ENCODE measurements around the gene NEGR1.

NEGR1 gene

DNA sequence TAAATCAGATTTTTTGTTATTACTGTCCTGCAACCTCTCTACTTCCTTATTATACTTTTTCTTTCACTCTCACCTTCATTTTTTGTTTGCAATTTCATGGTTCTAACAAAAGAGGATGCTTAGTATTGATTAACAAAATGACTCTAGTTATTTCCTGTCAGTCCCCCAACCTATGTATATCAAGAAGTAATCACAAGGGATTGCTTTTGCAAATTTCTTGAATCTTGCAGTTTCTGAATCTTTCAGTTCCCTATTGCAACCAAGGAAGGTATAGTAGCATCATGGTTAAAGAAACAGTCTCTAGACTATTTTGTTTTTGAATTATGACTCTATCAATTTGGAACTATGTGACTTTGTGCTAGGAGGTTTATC, 446.9 kb downstream of the NEGR1 start:
- no peak for DNase-seq

DNA sequence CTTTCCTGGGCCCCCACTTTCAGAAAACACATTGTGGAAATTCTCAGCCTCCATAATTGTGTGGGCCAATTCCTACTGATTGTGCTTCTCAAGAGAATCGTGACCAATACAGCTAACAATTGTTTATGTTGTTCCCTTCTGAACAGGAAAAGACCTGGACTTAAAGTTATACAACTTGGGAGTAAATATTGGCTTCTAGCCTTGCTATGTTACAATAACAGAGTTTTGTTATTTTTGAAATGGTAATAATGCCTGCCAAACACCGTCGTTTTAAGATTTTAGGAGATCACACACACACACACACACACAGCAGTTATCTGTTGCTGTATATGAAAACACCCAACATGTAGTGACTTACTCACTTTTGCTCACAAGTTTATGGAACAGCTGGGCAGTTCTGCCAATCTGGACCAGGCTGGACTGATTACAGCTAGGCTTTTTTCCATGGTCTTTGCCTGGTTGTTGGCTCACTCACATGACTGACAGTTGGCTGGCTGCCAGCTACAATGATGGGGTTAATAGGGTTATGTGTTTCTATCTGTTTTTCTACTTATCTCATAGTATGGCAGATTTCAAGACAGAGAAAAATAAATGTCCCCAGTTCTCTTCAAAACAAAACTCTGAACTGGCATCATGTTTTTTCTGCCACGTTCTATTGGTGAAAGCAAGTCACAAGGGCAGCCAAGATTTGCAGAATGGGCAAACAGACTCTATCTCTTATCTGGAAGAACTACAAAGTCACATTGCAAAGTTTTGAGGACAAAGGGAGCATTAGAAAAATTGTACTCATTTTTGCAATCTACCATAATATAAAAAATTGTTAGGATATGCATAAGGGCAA, 447.5 kb downstream of the NEGR1 start:
- no peak for DNase-seq

DNA sequence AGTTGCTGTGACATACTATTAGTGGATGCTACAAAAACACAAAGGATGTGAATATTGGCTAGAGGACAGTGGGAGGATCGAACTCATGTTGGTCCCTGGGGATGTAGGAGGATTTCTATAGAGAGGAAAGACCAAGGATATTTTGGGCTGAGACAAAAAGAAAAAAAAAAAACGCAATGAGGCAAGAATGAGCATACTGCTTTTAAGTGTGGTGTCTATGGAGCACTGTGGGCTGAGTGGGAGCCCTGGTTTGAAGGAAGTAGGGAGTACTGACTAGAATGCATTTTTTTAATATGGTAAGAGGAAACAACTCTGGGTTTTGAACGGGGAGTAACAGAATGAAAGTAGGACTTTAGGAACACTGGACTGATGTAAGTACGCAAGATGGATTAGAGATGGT, 450.7 kb downstream of the NEGR1 start:
- DNase-seq = no peak

DNA sequence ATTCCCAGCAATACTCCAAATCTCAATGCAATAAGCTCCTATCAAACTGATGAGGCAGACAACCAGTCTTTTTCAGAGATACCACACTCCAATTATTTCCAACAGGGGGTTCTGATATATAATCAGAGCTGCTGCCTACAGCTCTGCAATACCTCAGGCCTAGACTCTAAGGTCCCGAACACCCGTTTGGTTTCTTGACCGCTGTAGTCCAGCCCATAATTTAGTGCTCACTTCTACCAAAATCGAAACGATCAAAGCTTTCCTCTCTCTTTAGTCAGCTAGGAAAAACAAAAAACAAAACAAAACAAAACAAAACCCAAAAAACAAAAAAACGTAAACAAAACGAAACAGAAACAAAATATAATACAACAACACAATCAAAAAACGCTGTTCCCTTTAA, 453.0 kb downstream of the NEGR1 start:
- DNase-seq = no peak

DNA sequence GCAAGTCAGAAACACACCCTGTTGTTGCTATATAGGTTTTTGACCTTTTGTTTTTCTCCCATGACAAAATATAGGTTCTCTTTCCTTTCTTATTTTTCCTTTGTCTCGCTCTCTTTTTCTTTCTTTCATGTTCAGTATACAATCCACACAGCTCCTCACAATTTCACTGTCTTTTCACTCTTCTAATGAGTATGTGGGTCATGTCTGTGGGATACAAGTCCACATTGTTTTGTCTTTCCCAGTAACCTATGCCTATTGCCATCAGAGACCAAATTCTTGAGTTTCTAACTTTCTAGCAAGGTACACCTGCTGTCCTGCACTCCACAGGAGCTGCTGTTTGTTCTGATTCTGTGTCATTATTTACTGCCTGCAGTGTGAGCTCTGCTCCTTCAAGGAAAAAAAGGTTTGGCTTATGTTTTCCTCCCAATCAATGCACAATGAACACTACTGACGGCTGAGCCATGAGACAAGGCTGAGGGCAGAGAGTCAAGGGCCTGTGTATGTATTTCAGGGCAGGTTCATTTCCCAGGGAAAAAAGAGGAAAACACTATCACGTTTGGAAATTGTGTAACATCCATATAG, 453.8 kb downstream of the NEGR1 start:
- DNase-seq = peak; percentile 24

DNA sequence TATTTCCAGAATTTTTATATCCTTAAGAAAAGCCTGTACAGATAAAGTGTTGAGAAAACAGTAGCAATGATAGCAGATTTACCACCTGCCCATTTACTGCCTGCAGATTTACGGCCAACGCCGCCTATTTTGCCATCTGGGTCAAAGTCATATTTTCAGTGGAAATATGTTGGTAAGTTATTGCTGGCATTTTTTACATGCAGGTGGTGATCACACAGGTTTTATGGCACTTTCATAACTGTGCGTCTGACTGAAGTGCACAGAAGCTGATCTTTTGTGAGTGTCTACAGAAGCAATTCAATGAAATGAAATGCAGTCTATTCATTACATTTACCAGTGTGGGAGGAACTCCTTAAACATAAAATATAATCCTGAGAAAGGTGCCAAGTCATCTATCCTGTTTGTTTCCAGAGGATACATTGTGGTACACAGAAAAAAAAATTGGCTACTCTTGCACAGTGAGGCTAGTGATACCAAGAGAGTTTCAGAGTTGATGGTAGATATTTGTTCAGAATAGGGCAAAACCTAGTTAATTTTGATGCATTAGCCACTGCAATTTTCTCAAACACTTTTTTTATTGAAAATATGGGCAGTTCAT, 458.5 kb downstream of the NEGR1 start:
- DNase-seq = no peak

DNA sequence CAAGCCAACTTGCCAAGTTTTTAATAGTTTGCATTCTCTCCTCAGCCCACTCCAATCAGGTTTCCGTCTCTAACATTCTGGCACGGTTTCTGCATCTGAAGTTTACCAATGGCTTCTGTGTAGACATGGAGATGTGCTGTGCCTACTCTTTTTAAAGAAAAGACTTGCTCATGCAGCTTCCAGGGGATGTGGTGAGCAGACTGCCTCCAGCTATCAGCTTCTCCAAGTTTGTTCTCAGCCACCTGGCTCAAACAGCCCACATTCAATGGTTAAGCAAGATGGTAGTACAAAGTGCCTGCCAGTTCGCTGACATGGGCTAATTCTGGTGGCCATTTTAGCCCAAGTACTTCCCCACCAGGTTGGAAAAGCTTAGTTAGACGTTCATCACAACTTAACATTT, 465.3 kb downstream of the NEGR1 start:
- no peak for DNase-seq

DNA sequence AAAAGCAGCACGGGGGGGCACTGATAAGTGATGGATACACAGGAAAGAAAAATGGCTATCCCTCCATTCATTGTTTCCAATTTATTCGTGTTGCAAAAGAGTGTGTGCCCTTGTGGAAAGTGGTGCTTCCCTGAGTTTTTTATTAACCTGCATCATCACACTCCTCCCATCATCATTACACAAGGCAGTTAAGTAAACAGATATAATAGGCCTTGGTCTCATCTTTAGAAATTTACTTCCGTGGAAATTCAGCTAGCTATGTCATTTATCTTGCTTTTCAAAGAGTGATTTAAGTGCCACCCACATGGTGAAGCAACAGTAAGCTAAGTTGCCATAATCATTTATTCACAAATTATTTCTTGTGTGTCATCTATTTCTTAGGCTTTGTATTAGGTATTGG, 473.3 kb downstream of the NEGR1 start:
- DNase-seq = no peak

DNA sequence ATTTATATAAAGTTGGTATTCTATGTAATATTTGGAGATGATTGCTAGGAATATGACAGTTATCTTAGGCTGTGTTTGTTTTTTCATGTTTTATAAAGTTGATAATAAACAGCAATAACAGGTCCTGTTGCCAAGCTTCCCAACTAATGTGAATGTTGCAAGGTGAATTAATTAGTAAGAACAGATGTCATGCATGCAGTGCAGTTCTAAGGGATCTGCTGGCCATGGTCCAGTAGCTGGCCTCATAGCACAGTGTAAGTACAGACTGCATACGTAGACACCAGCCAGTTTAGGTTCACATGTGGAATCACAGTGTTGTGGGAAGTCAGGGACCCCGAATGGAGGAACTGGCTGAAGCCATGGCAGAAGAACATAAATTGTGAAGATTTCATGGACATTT, 478.2 kb downstream of the NEGR1 start:
- no peak for DNase-seq

DNA sequence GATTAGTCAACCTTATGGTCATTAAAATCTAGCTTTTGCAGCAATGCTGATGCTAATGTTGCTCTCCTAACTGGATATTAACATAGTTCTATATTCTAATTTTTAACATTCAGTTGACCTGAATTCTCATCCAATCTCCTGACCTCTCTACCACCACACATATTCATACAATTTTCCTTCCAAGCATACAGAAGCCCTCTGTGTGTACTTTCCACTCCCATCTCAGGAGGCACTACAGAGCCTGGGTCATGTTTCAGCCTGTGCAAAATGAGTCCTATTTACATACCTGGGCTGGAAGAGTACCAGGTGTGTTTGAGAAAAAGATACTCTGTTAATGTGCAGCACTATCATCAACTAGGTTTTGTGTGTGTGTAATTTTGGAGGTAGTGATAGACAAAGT, 486.3 kb downstream of the NEGR1 start:
- DNase-seq = no peak

DNA sequence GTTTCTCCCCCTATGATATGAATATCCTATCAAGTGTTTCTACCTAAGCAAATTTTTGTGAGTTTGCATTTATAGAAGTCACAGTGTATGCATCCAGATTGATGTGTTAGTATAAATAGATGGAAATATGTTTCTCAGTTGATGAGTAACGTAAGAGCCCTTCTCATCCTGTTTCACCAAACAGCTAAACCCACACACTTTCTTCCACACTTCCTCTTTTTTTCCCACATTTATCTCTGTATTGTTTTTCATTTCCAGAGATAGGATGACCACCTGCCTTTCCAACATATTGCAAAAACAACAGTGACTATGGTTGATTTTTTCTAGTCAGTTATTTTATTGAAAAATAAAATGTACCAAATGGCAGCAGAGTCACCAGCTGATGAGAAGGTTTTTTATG, 490.1 kb downstream of the NEGR1 start:
- no peak for DNase-seq

DNA sequence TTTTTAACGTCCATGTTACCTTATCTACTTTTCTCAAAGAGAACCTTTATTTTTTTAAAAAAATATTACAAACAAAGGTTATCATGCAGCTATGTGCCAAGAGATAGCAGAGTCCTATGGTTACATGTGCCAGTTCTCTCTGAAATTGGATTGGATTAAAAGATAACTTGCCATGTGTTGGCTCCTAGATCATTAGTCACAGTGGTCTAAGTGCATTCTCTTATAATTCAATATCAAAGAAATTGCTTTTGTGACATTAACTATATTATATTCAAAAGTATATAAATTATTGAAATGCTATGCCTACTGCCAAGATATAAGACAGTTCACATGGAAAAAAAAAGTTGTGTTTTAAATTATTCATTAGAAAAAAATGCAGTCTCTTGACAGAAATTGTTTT, 494.2 kb downstream of the NEGR1 start:
- no peak for DNase-seq

DNA sequence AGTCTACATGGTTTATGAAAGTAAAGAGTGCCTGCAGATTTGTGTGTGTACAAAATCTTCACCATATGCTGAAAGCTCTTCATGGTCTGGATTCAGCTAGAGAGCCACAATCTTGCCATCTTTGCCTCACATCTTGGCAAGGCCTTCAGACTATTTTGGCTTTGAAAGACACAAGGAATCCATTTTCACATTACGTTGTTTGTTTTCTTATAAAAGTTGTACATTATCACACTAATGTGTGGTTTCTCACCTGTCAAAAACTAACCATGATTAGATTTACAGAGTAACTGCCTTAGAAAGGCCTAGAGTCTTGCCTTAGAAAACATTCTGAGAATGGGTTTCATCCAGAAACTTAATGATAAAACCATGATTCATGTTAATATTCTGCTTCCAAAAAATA, 494.6 kb downstream of the NEGR1 start:
- no peak for DNase-seq

DNA sequence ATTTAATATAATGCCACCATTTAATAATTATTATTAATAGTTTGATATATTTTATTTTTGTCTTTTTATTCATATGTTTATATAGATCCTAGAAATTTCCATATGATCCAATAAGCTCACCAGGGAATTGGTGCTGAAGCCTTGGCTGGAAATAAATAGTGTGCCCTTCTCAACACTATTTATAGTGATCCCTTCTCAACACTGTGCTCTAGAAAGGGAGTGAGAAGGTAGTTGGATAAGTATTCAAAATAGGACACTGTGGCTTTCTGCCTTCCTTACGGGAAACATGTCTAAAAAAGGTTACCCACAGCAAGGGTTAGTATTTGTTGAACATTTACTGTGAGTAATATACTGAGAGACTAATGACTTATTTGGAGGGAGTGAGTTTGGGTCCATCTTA, 496.1 kb downstream of the NEGR1 start:
- DNase-seq = no peak

DNA sequence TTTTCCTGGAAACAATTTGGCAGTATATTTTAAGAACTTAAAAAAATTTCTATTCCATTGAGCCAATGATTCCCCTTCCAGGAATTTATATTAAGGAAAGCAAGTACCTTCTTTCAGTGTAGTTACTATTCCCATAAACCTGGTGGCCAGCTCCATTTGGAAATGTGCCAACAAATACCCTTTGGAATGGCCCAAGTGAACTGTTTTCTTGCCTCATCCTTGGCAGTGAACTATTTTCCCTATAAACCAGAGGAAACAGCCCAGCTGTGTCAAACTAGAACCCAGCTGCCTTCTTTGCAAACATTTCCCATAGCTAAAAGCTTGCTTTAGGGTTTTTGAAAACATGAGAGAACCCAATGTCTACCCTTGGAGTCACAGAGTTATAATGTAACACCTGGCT, 496.9 kb downstream of the NEGR1 start:
- DNase-seq = no peak

DNA sequence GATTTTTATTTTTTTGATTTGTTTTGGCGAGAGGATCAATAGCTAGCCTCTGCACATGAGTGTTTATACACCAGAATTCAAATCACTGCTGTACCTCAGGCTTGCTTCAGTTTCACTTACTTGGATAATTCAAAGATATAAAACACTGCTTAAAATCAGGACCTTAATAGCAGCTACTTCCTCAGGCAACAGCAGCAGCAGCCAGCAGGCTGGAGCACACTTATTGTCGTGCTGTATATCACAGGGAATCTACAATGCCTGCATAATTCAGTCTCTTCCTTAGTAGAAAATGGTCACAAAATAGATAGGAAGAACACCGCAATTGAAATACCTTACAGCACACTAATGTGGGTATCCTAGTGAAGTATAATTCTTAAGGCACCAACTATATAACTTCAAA, 497.3 kb downstream of the NEGR1 start:
- no peak for DNase-seq

DNA sequence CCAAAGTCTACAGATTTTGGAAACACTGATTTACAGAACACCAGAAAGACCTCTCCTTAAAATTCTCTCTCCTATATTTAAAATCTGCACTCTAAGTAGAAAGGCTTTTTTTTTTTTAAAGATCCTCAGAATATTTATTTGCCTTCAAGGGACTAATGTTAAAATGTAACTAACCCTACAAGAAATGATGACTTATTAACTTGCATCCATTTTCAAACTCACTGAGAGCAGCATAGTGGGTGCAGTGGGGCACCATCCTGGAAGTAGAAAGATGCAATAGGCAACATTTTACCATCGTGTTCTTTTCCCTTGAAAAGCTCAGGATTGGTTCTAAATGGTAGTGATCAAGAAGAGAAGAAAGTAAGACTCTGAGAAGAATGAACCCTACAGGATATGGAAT, 498.1 kb downstream of the NEGR1 start:
- DNase-seq = no peak

DNA sequence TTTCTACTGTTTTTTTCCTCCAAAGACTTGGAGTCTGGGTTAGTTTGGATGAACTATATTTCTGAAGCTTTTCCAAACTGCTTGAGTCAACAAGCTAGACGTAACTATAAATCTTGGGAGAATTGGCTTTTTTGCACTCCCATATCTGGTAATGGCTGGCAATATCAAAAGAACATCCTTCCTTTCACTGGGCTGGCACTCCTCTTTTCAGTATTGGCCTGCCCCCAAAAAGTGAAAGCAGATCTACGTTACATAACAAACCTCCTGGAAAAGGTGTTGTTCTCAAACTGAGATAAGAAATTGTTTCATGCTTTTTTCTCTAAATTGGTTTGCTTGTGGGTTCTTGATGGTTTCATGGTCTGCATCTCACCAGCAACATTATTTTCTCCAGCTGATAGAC, 499.3 kb downstream of the NEGR1 start:
- DNase-seq = no peak

DNA sequence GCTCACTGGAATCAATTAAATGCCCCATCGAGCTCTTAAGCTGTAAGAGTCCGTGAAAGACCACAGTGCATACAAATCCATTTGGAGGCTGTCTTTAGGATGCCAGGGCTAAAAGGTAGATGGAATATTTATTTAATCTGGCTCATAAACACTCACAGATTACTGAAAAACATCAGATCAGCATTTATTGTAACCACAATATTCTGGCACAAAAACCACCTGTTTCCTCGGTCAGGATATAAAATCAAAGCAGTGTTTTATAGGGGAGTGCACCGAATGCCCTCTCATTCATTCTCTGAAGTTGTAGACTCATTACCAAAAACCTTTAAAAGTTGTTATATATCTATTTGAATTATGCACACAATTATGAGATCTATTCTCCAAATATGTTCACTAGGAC, 500.9 kb downstream of the NEGR1 start:
- DNase-seq = no peak

DNA sequence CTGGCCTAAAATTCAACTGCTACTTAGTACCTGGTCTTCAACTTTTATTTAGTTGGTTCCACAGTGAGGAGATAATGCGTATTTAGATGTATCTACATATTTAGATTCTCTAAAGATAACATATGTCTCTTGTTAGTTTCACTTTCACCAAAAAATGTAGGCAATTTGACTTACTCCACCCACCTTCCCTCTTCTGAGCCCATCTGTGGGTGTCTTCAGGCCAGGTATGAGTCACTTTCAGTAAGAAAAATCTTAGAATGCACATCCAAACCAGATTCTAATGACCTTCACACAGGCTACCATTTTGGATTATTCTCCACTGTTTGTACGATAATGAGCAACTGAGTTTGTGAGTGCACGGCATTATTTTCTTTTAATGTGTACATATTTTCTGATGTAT, 501.7 kb downstream of the NEGR1 start:
- DNase-seq = no peak

DNA sequence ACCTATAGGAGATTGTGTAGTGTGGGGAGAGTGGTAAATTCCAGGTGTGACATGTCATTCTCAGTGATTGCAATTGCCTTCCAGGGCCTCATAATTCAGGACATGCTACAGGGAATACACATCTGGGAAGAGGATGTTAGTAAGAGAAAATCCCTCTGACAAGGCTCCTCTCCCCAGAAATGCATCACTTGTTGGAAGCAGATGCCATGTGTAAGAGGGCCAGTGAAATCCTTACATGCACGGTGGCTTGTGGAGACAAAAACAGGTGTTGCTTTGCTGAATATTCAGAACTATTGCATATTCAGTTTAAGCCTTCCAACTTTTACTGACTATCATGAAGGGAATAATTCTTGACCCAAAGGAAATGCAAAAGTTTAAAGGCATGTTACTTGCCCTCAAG, 503.4 kb downstream of the NEGR1 start:
- DNase-seq = no peak

DNA sequence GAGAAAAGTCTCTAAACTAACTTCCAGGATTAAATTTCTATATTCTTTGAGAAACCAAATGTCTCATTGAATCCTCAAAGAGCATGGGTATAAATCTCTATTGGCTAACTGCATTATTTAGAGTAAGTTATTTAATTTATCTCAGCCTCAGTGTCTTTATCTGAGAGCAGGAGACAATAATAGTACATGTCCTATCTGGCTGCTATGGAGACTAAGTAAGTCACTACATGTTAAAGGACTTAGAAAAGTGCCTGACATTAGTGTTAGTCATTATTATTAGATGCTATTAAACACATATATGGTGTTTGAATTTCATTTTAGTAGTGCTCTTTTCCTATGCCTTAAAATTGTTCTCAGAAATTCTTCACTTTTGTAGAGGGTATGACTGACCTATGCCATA, 505.2 kb downstream of the NEGR1 start:
- DNase-seq = no peak

DNA sequence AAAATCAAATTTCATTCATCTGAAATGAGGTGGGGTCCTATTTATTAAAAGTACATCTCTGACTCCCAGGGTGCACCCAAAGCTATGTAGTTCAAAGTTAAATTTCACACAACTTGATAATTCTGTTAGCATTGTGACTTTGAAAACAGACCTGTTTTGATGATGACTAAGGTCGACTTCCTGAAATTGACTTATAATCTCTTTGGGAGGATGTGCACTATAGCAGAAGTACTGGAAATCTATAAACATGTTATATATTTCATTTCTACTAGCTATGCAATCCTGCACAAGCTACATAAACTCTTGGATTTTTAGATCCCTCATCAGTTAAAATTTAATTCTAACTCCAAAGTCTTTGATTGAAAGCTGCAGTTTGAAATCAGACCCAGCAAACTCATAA, 507.6 kb downstream of the NEGR1 start:
- no peak for DNase-seq

DNA sequence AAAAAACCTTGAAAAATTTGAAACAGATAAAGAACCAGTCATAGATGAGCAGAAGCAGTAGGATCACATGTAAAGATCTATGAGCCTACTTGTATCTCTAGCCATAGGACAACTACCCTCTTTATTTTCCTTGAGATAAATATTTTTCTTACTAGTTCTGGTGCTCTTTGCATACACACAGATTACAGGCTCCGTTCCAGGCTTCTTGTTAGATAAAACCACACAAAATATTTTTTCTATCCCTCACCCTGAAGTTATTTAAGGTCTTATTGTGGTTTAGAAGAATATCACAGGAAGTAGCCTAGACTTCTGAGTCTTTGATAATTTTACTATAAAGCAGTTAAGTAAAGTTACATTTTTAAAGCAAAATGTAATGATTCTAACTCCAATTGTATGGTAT, 512.2 kb downstream of the NEGR1 start:
- no peak for DNase-seq

DNA sequence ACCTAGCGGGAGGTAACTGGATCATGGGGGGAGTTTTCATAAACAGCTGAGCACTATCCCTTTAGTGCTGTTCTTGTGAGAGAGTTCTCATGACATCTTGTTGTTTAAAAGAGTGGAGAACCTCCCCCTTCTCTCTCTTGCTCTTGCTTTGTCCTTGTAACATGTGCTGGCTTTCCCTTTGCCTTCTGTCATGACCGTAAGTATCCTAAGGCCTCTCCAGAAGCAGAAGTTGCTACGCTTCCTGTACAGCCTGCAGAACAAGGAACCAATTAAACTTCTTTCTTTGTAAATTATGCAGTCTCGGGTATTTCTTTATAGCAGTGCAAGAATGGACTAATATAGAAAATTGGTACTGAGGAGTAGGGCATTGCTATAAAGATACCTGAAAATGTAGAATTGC, 515.6 kb downstream of the NEGR1 start:
- no peak for DNase-seq

Data from eye (tissue), 1 donor.